ENCODE results near the gene FAM111B.
"Not testable (repeated sequence)": the region's sequence is repeated elsewhere in the genome, so short reads cannot be mapped to it uniquely, and the experiment has no call there.

FAM111B gene, protein sequence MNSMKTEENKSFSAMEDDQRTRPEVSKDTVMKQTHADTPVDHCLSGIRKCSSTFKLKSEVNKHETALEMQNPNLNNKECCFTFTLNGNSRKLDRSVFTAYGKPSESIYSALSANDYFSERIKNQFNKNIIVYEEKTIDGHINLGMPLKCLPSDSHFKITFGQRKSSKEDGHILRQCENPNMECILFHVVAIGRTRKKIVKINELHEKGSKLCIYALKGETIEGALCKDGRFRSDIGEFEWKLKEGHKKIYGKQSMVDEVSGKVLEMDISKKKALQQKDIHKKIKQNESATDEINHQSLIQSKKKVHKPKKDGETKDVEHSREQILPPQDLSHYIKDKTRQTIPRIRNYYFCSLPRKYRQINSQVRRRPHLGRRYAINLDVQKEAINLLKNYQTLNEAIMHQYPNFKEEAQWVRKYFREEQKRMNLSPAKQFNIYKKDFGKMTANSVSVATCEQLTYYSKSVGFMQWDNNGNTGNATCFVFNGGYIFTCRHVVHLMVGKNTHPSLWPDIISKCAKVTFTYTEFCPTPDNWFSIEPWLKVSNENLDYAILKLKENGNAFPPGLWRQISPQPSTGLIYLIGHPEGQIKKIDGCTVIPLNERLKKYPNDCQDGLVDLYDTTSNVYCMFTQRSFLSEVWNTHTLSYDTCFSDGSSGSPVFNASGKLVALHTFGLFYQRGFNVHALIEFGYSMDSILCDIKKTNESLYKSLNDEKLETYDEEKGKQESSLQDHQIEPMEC

DNA sequence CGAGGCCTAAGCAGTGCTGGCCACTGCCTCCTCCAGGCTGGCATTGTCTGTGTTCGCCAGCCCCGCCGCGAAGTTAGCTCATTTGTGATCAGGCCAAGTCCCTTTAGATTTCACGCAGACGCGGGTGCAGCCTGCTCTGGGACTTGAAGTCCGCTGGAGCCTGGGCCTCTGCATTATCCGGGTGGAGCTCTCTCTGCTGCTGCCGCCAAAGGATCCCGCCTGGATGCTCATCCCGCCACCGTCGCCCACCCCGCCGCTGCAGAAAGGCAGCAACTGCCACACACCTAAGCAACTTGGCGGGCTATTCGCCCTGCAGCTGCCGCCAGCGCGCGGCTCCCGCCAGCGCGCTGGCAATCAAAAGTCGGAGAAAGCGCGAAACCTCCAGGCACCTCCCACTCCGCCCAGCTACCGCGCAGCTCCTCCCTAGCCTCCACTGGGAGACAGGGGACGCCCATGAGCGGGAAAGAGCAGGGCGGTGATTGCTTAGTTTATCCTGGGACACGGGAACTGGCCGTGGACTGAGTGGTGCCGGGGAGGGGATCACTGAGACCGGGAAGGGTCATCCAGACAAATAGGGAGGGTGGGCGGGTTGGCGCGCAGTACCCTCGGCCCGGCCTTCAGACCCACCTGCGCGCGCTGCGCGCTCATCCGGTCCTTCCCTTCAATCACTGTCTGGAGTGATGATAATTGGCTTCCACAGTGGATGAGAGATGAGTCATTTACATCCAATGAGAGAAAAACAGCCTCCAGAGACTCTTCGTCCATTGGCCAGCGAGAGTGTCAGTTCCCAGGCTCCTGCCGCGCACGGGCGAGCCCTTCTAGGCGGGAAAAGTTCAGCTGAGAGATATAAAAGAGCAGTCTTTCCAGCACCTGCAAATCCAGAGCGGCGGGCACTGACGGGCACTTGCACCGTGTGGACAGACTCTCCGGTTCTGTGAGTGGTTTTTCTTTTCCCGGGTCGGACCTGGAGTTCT lies at the start of gene FAM111B:
Gene FAM111B, plus strand, starts transcription at position 875 of the 974 bp plus-strand sequence. CDS start 2,389 bp downstream, outside the sequence.
- DNase-seq (ENCODE audit: low read depth): peak; percentile 94
- H3K4me3 ChIP-seq (ENCODE audit: low read depth, low read length): peak within 1 kb of the TSS; percentile 79
- TF ChIP-seq, protein P1, sequence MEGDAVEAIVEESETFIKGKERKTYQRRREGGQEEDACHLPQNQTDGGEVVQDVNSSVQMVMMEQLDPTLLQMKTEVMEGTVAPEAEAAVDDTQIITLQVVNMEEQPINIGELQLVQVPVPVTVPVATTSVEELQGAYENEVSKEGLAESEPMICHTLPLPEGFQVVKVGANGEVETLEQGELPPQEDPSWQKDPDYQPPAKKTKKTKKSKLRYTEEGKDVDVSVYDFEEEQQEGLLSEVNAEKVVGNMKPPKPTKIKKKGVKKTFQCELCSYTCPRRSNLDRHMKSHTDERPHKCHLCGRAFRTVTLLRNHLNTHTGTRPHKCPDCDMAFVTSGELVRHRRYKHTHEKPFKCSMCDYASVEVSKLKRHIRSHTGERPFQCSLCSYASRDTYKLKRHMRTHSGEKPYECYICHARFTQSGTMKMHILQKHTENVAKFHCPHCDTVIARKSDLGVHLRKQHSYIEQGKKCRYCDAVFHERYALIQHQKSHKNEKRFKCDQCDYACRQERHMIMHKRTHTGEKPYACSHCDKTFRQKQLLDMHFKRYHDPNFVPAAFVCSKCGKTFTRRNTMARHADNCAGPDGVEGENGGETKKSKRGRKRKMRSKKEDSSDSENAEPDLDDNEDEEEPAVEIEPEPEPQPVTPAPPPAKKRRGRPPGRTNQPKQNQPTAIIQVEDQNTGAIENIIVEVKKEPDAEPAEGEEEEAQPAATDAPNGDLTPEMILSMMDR (IDR thresholded peaks at IDR 0.05; ENCODE audit: control insufficient read depth, extremely low read depth, insufficient read depth): peak; percentile 16; the same call in 1 of the 2 replicates

DNA sequence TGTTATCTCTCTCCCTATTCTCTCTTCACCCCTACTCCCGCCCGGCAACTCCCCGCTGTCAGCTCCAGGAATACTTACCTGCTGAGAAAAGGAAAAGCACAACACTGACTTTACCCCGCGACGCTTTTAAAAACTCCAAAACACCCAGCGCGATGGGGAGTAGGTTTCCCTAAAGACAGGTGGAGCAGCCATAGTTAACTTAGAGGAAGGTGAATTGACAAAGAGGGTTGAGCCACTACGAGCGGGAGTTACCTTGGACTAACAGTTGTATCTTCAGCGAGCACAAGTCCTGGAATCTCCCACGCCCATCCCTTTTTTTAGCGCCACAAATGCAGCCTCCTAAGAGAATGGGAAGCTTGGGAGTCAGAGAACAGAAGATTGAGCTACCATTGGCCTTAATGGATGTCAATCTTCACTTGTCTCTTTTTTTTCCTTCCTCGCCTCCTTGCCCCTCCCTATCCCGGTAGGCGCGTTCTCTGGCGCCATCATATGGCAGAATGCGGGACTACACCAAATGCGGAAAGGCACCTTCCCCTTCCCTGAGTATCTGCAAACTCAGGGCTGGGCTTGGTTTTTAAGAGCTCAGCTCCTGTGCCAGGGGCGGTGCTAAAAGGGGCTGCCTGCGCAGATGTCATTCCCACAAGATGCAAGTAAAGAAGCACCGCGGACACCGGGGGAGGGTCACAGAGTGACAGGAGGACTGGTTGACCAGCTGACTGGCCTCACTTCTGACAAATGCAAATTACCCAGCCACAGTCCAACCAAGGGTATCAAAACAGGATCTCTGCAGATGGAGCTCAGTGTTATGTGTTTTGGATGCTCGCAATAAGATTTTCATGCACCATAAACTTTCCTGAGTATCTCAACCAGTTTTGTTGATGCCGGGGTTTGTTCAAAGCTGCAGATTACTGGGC lies 48.7 kb upstream of the FAM111B start:
- TF ChIP-seq, protein P1 (IDR thresholded peaks at IDR 0.05; ENCODE audit: control insufficient read depth, extremely low read depth, insufficient read depth): peak; percentile 98
- peak overlapping the region; percentile 56 for H3K4me3 ChIP-seq (ENCODE audit: low read depth, low read length)
- peak; percentile 98 for DNase-seq (ENCODE audit: low read depth)

DNA sequence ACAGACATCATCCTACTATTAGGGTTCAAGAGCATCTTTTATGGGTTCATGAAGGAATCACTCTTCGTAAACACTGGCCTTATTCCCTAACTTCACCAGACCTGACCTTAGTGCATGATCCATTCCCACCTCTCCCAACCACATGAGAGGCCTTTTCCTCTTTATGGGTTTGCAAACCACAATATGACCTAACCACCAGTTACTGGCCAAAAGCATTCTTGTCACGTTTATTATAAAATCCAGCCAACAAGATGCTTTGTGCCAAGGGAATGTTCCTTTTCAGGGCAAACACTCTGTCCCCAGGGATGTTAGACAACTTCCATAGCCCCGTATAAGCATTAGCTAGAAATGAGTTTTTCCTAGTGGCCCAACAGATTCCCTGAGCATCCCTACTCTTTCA lies 46.9 kb upstream of the FAM111B start:
- DNase-seq (ENCODE audit: low read depth); H3K4me3 ChIP-seq (ENCODE audit: low read depth, low read length): not testable (repeated sequence)

DNA sequence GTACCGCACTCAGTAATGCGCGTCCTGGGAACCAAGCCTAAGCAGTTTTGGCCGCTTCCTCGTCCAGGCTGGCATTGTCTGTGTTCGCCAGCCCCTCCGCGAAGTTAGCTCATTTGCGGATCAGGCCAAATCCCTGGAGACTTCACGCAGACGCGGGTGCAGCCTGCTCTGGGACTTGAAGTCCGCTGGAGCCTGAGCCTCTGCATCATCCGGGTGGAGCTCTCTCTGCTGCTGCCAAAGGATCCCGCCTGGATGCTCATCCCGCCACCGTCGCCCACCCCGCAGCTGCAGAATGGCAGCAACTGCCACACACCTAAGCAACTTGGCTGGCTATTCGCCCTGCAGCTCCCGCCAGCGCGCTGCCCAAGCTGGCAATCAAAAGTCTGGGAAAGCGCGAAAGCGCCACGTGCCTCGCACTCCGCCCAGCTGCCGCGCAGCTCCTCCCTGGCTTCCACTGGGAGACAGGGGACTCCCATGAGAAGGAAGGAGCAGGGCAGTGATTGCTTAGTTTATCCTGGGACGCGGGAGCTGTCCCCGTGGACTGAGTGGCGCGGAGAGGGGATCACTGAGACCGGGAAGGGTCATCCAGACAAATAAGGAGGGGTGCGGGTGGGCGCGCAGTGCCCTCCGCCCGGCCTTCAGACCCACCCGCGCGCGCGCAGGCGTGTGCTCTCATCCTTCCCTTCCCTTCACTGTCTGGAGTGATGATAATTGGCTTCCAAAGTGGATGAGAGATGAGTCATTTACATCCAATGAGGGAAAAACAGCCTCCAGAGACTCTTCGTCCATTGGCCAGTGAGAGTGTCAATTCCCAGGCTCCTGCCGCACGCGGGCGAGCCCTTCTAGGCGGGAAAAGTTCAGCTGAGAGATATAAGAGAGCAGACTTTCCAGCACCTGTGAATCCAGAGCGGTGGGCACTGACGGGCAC lies 44.2 kb upstream of the FAM111B start:
- TF ChIP-seq, protein P1 (IDR thresholded peaks at IDR 0.05; ENCODE audit: control insufficient read depth, extremely low read depth, insufficient read depth): no peak
- H3K4me3 ChIP-seq (ENCODE audit: low read depth, low read length): no peak overlapping the region
- DNase-seq (ENCODE audit: low read depth): no peak

DNA sequence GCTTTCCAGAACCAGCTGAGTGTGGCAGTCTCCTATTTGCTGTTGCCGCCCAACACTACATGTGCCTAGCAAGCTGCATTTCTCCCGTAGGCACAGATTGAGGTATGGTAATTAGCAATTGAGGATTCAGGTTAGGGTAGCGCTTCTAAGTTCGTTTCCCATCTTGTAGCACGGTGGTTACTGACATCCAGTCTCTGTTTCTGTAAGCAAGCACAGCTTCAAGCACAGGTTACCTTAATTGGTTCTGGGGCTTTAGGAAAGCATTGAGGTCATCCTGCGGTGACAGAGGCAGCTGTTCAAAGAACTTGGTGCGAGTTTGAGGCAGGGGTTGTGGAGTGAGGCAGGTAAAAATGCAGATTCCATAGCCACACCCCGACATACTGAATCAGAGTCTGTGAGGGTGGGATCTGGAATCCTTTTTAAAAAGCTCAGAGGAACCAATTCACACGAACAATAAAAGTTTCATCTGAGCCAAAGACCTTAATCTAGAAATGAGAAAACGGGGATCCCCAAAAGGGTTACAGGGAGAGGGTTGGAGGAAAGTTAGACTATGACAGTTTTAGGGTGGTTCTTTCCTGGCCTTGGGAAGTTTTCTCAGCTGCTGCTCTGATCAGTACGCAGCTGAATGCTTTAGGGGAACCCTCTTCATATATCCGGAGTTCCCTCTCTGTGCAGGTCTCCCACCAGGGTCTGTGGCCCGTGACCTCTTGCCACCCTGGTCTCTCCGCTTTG lies 42.9 kb upstream of the FAM111B start:
- DNase-seq (ENCODE audit: low read depth); H3K4me3 ChIP-seq (ENCODE audit: low read depth, low read length): not testable (repeated sequence)

DNA sequence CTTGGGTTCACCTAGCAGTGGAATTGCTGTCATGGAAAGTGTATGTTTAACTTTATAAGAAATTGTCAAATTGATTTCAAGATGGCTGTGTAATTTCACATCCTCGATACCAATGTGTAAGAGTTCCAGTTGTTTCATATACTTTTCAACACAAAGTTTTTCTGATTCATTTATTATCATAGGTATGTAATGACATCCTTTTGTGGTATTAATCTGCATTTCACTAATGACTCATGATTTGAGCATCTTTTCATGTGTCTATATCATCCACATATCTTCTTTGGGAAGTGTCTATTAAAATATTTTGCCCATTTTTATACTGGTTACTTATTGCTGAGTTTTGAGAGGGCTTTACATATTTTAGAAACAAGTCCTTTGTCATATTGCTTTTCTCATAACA lies 38.0 kb upstream of the FAM111B start:
- no peak for DNase-seq (ENCODE audit: low read depth)
- no peak overlapping the region for H3K4me3 ChIP-seq (ENCODE audit: low read depth, low read length)
- TF ChIP-seq, protein P1 (IDR thresholded peaks at IDR 0.05; ENCODE audit: control insufficient read depth, extremely low read depth, insufficient read depth): no peak

Measured in LNCaP clone FGC (cell line).